Esophagus muscularis mucosa (tissue), 4 donors: ENCODE data around the gene POGK.

ENCODE experiments used
- CTCF ChIP-seq, 3 experiments: fragments of 200-600 bp in 2 of 3; fragments of 450-650 bp in 1 of 3; sonication (generic) in 2 of 3; IDR thresholded peaks; one replicate each; pipeline ENCODE4 v1.5.1; 2017 to 2019; ENCODE audit warnings: antibody characterized with exemption in 3 of 3, mild to moderate bottlenecking in 2 of 3, moderate library complexity in 1 of 3
- EP300 ChIP-seq: sonication (generic); formaldehyde crosslinking; IDR thresholded peaks from one replicate; pipeline ENCODE4 v1.6.1; 2017; ENCODE audit warnings: antibody characterized with exemption
- POLR2A ChIP-seq: fragments of 450-650 bp; IDR thresholded peaks from one replicate; pipeline ENCODE4 v1.6.1; 2017; ENCODE audit warnings: antibody characterized with exemption, moderate library complexity, mild to moderate bottlenecking, low read depth

- TF ChIP-seq EP300 = no peak
- TF ChIP-seq POLR2A = no peak
- no peak for TF ChIP-seq CTCF (IDR thresholded peaks at IDR 0.05)
Observed at GRCh38 chr1:166852918-166853317, 13.6 kb downstream of the POGK start.
